BJ (cell line): ENCODE data around the gene C4orf50. TPM values are rescaled to one million over a fixed set of nuclear protein-coding genes. Genes with fewer than 3 reads are reported as not detected.

ENCODE experiments used
- CTCF ChIA-PET: fragments of 350-600 bp; formaldehyde crosslinking; extraction: SDS; loops from one replicate; lab custom pipeline; 2021; ENCODE audit warnings: antibody characterized with exemption, inconsistent platforms; lab: Yijun Ruan, JAX
- POLR2A ChIA-PET: fragments of 300-600 bp; sonication (Branson Sonifier 250); formaldehyde crosslinking; extraction: SDS; loops from one replicate; lab custom pipeline; 2021; ENCODE audit warnings: antibody characterized with exemption; lab: Charles Lee
- DNase-seq: peaks from one replicate; pipeline ENCODE4 v3.0.0-alpha.2; 2011; ENCODE audit warnings: low read depth
- H3K27me3 ChIP-seq: 2 replicates; pipeline ENCODE4 v1.6.0; 2011; ENCODE audit warnings: low read length; ENCODE audit not compliant: control insufficient read depth, insufficient read depth
- H3K36me3 ChIP-seq: 2 replicates; pipeline ENCODE4 v1.5.1; 2011; ENCODE audit warnings: low read length; ENCODE audit not compliant: control insufficient read depth, insufficient read depth
- H3K4me3 ChIP-seq: 2 replicates; pipeline ENCODE4 v1.5.1; 2011; ENCODE audit warnings: low read depth, mild to moderate bottlenecking, control low read depth, low read length
- CTCF ChIP-seq: IDR thresholded peaks from 2 replicates; pipeline ENCODE4 v1.5.1; 2011; ENCODE audit warnings: low read depth, mild to moderate bottlenecking, control low read depth, inconsistent platforms, low read length, moderate library complexity; ENCODE audit not compliant: insufficient read depth
- polyA plus RNA-seq: library from polyadenylated mRNA; depleted of rRNA; stranded (reverse); fragments of >200 nt; gene quantifications from 2 replicates; pipeline ENCODE4 v1.2.3, GENCODE V29; 2011

Gene C4orf50
- polyA plus RNA-seq, 1 experiment = not detected

GRCh38 chr4:5877392-5877791 is 140.8 kb downstream of the C4orf50 start:
- TF ChIP-seq CTCF = no peak
- ChIA-PET POLR2A (no interaction called here), CTCF (no interaction called here)
- Histone ChIP-seq H3K4me3 (no peak overlapping the region), H3K36me3 (no peaks in the 10 kb centered on the region), H3K27me3 (no peaks in the 10 kb centered on the region; the same call in 1 of the 2 replicates)
- DNase-seq = no peak

- no peak for DNase-seq
- Histone ChIP-seq H3K4me3 (no peak overlapping the region), H3K27me3 (no peaks in the 10 kb centered on the region; the same call in 1 of the 2 replicates), H3K36me3 (no peaks in the 10 kb centered on the region)
- ChIA-PET POLR2A (no interaction called here), CTCF (no interaction called here)
- no peak for TF ChIP-seq CTCF
Observed at GRCh38 chr4:5874811-5875449, 143.3 kb downstream of the C4orf50 start.

GRCh38 chr4:5870701-5871100 is 147.5 kb downstream of the C4orf50 start:
- DNase-seq = no peak
- no peak for TF ChIP-seq CTCF
- no peak overlapping the region for H3K4me3 ChIP-seq

GRCh38 chr4:5869966-5870619 is 148.1 kb downstream of the C4orf50 start:
- Histone ChIP-seq H3K36me3 (no peaks in the 10 kb centered on the region), H3K27me3 (peaks cover 4% of the 10 kb centered on the region; the same call in 1 of the 2 replicates), H3K4me3 (no peak overlapping the region)
- ChIA-PET CTCF (no interaction called here), POLR2A (no interaction called here)
- TF ChIP-seq CTCF = no peak
- no peak for DNase-seq

More at GRCh38 chr4:5870701-5871100, 147.5 kb downstream of the C4orf50 start:
- Histone ChIP-seq H3K27me3 (peaks cover 4% of the 10 kb centered on the region; the same call in 1 of the 2 replicates), H3K36me3 (no peaks in the 10 kb centered on the region)
- CTCF ChIA-PET = no interaction called here
- POLR2A ChIA-PET = no interaction called here

GRCh38 chr4:5867866-5868265 is 150.4 kb downstream of the C4orf50 start:
- TF ChIP-seq CTCF = no peak
- no peak for DNase-seq
- CTCF ChIA-PET = no interaction called here
- no peak overlapping the region for H3K4me3 ChIP-seq
- peaks cover 4% of the 10 kb centered on the region; the same call in 1 of the 2 replicates for H3K27me3 ChIP-seq
- POLR2A ChIA-PET = no interaction called here
- no peaks in the 10 kb centered on the region for H3K36me3 ChIP-seq
